K562 (cell line): ENCODE results near the gene DENND6B. TPM values are rescaled to one million over a fixed set of nuclear protein-coding genes. Genes with fewer than 3 reads are reported as not detected.

Experiments
- CHD1 ChIP-seq: fragments of 200-600 bp; sonication (generic); IDR thresholded peaks from one replicate; pipeline ENCODE4 v1.6.1; 2012; ENCODE audit warnings: mild to moderate bottlenecking, moderate library complexity, low read length, inconsistent platforms
- CREM ChIP-seq: IDR thresholded peaks from 2 replicates; pipeline ENCODE4 v1.6.1; 2014; ENCODE audit warnings: antibody characterized with exemption, low read depth
- EGR1 ChIP-seq: fragments of 450-650 bp; conservative IDR thresholded peaks from 2 replicates; pipeline ENCODE4 v1.6.1; 2017; ENCODE audit warnings: mild to moderate bottlenecking
- FOXK1 ChIP-seq: sonication (generic); formaldehyde crosslinking; IDR thresholded peaks from 2 replicates; pipeline ENCODE4 v1.8.0; 2022; ENCODE audit warnings: missing genetic modification reagents, mild to moderate bottlenecking, borderline replicate concordance
- GATAD2A ChIP-seq: fragments of 450-650 bp; IDR thresholded peaks from 2 replicates; pipeline ENCODE4 v1.6.1; 2017
- KDM5B ChIP-seq: fragments of 200-600 bp; sonication (generic); IDR thresholded peaks from 2 replicates; pipeline ENCODE4 v1.6.1; 2012; ENCODE audit warnings: low read depth, mild to moderate bottlenecking, moderate library complexity, low read length, control low read depth, inconsistent platforms; ENCODE audit not compliant: insufficient replicate concordance
- MTA1 ChIP-seq: fragments of 450-650 bp; IDR thresholded peaks from 2 replicates; pipeline ENCODE4 v1.6.1; 2017; ENCODE audit warnings: borderline replicate concordance
- NRF1 ChIP-seq, 2 experiments: fragments of 450-650 bp; IDR thresholded peaks in 1 of 2; conservative IDR thresholded peaks in 1 of 2; 2 replicates each; pipeline ENCODE4 v1.6.1; 2014; ENCODE audit warnings: mild to moderate bottlenecking in 2 of 2
- PHF8 ChIP-seq: fragments of 200-600 bp; sonication (generic); IDR thresholded peaks from 2 replicates; pipeline ENCODE4 v1.6.1; 2012; ENCODE audit warnings: mixed run types, mild to moderate bottlenecking, inconsistent platforms, low read length, moderate library complexity, borderline replicate concordance
- RBBP5 ChIP-seq: fragments of 200-600 bp; sonication (generic); IDR thresholded peaks from 2 replicates; pipeline ENCODE4 v1.6.1; 2012; ENCODE audit warnings: borderline replicate concordance, mild to moderate bottlenecking, low read length, control low read depth, inconsistent platforms; ENCODE audit not compliant: insufficient read depth, poor library complexity, severe bottlenecking
- RFX1 ChIP-seq: fragments of 450-650 bp; IDR thresholded peaks from 2 replicates; pipeline ENCODE4 v1.6.1; 2016; ENCODE audit warnings: mild to moderate bottlenecking, moderate library complexity
- SIN3A ChIP-seq, 2 experiments: fragments of 150-350 bp in 1 of 2; IDR thresholded peaks; 2 replicates each; pipeline ENCODE4 v1.6.1; 2011 to 2016; ENCODE audit warnings: borderline replicate concordance in 2 of 2, low read depth in 2 of 2, low read length in 2 of 2, mild to moderate bottlenecking in 2 of 2, moderate library complexity in 2 of 2; ENCODE audit not compliant: control insufficient read depth in 1 of 2
- SRSF9 ChIP-seq: fragments of 200-400 bp; formaldehyde crosslinking; IDR thresholded peaks from 2 replicates; pipeline ENCODE4 v1.6.1; 2017; ENCODE audit warnings: low read depth, low read length, borderline replicate concordance
- TRIM24 ChIP-seq, 2 experiments: fragments of 450-650 bp; IDR thresholded peaks; 2 replicates each; pipeline ENCODE4 v1.6.1; 2016
- TRIM28 ChIP-seq: fragments of 450-650 bp; IDR thresholded peaks from 2 replicates; pipeline ENCODE4 v1.6.1; 2017
- ZBED1 ChIP-seq: IDR thresholded peaks from 2 replicates; pipeline ENCODE4 v1.6.1; 2014
- ZC3H4 ChIP-seq: sonication (generic); formaldehyde crosslinking; IDR thresholded peaks from 2 replicates; pipeline ENCODE4 v1.9.0; 2021; ENCODE audit warnings: missing genetic modification reagents, borderline replicate concordance
- ZFX ChIP-seq: sonication (generic); formaldehyde crosslinking; IDR thresholded peaks from 2 replicates; pipeline ENCODE4 v1.8.0; 2022; ENCODE audit warnings: mild to moderate bottlenecking, missing genetic modification reagents, moderate library complexity
- ZNF699 ChIP-seq: fragments of 250-450 bp; sonication (Bioruptor Pico); IDR thresholded peaks from 2 replicates; pipeline ENCODE4 v1.8.0; 2021; ENCODE audit warnings: mild to moderate bottlenecking, moderate library complexity; ENCODE audit not compliant: insufficient replicate concordance
- polyA plus RNA-seq, 8 experiments: library from polyadenylated mRNA; depleted of rRNA in 4 of 8; stranded (reverse) in 5 of 8; unstranded in 3 of 8; fragments of >200 nt; fragmentation: Nextera tagmentation in 2 of 8; fragmentation: Illumina TruSeq in 1 of 8; extraction: Ambion mirVana in 2 of 8; extraction: Trizol in 1 of 8; gene quantifications; 2 replicates each; pipeline versions ENCODE4 v1.2.1 to v1.2.3, GENCODE V29; 2011 to 2014; ENCODE audit warnings: inconsistent platforms in 1 of 8, missing spikeins in 1 of 8
- total RNA-seq, 7 experiments: library from RNA; depleted of rRNA in 6 of 7; stranded (reverse); fragments of >200 nt in 6 of 7; fragmentation: Illumina TruSeq in 2 of 7; extraction: Trizol in 2 of 7; gene quantifications; 2 replicates each; pipeline versions ENCODE4 v1.2.1 to v1.2.3, GENCODE V29; 2011 to 2021; ENCODE audit warnings: low replicate concordance in 1 of 7
- TF ChIP-seq, protein P1 (sequence below): conservative IDR thresholded peaks from 2 replicates; pipeline ENCODE4 v1.6.1; 2011; ENCODE audit warnings: low read depth, mild to moderate bottlenecking, low read length; ENCODE audit not compliant: control insufficient read depth
- TF ChIP-seq, protein P2 (sequence below): sonication (generic); formaldehyde crosslinking; IDR thresholded peaks from 2 replicates; pipeline ENCODE4 v1.8.0; 2022; ENCODE audit warnings: mild to moderate bottlenecking, missing genetic modification reagents
- TF ChIP-seq, protein P3 (sequence below), 2 experiments: fragments of 450-650 bp; IDR thresholded peaks; 2 replicates each; pipeline ENCODE4 v1.6.1; 2018; ENCODE audit warnings: mild to moderate bottlenecking in 2 of 2, low read depth in 1 of 2; ENCODE audit not compliant: partially characterized antibody in 2 of 2

The DENND6B gene
- total and polyA plus RNA-seq, 9 of the 15 experiments (the other 6 are each of a cell fraction or from before 2014, with no cell fraction given): 0.07 to 3.7 (median 1.5) TPM

DNA sequence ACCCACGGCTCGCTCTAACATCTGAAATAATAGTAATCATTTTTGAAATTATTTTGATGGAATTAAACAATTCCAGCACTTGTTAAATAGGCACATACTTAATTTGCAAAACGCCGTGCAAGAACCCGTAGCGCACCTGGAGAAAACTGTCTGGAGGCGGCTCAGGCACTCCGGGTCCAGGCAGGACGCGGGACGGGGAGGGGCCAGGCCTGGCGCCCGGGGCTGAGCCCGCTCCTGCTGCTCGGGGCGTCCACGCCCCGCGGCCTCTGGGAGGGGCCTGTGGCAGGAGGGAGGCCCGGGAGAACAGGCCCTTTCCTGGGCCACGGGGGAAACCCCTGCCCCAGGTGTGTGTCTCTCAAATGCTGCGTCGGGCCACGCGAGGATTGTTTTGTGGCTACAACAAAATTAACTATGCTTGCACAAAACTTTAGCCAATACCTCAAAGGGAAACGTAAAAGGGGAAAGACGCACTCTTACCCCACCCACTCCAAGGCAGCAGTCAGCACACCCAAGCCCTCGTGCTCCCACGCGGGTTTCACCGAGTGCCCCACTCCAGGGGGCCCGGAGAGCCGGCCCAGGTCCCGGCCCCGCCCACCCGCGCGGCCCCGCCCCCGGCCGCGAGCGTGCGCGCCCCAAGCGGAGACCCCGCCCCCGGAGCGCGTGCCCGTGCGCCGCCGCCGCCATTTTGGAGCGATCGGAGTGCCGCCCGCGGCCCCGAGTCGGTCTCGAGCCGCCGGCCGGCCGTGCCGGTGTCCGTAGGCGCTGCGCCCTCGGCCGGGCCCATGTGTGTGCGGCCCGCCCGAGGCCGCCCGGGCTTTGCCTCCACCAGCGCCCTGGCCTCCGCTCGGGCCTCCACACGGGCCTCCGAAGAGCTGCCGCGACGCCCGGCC, 16.1 kb upstream of the DENND6B start, which contains the start of gene PPP6R2 (continued):
- TF ChIP-seq MTA1 (0 out of 2 replicates have a peak, but pooled peaks have one; percentile 23), RFX1 (no peak), SRSF9 (no peak), TRIM24 (IDR thresholded peaks at IDR 0.05) (no peak), KDM5B (peak; percentile 41), EGR1 (0 out of 2 replicates have a peak, but pooled peaks have one; percentile 27), CHD1 (peak; percentile 47), SIN3A (IDR thresholded peaks at IDR 0.05; ENCODE audit: borderline replicate concordance in 2 of 2, control insufficient read depth in 1 of 2, low read depth in 2 of 2, low read length in 2 of 2) (peak in 1 of 2 experiments; percentile 4; a peak in 1 of 4 replicates), ZFX (peak; percentile 71), RBBP5 (peak; percentile 84), GATAD2A (no peak), NRF1 (conservative IDR thresholded peaks at IDR 0.05 in 1 of 2, IDR thresholded peaks at IDR 0.05 in 1 of 2) (peak in 1 of 2 experiments; percentile 9; a peak in 3 of 4 replicates), ZC3H4 (CRISPR knock-in tag) (no peak), TRIM28 (no peak), ZBED1 (no peak), CREM (no peak), PHF8 (peak; percentile 75; the same call in 1 of the 2 replicates), ZNF699 (no peak), FOXK1 (CRISPR knock-in tag) (no peak)
- TF ChIP-seq, protein P1, sequence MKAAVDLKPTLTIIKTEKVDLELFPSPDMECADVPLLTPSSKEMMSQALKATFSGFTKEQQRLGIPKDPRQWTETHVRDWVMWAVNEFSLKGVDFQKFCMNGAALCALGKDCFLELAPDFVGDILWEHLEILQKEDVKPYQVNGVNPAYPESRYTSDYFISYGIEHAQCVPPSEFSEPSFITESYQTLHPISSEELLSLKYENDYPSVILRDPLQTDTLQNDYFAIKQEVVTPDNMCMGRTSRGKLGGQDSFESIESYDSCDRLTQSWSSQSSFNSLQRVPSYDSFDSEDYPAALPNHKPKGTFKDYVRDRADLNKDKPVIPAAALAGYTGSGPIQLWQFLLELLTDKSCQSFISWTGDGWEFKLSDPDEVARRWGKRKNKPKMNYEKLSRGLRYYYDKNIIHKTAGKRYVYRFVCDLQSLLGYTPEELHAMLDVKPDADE: peak; percentile 29; the same call in 1 of the 2 replicates
- TF ChIP-seq, protein P2, sequence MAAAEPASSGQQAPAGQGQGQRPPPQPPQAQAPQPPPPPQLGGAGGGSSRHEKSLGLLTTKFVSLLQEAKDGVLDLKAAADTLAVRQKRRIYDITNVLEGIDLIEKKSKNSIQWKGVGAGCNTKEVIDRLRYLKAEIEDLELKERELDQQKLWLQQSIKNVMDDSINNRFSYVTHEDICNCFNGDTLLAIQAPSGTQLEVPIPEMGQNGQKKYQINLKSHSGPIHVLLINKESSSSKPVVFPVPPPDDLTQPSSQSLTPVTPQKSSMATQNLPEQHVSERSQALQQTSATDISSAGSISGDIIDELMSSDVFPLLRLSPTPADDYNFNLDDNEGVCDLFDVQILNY (CRISPR knock-in tag): no peak
- TF ChIP-seq, protein P3, sequence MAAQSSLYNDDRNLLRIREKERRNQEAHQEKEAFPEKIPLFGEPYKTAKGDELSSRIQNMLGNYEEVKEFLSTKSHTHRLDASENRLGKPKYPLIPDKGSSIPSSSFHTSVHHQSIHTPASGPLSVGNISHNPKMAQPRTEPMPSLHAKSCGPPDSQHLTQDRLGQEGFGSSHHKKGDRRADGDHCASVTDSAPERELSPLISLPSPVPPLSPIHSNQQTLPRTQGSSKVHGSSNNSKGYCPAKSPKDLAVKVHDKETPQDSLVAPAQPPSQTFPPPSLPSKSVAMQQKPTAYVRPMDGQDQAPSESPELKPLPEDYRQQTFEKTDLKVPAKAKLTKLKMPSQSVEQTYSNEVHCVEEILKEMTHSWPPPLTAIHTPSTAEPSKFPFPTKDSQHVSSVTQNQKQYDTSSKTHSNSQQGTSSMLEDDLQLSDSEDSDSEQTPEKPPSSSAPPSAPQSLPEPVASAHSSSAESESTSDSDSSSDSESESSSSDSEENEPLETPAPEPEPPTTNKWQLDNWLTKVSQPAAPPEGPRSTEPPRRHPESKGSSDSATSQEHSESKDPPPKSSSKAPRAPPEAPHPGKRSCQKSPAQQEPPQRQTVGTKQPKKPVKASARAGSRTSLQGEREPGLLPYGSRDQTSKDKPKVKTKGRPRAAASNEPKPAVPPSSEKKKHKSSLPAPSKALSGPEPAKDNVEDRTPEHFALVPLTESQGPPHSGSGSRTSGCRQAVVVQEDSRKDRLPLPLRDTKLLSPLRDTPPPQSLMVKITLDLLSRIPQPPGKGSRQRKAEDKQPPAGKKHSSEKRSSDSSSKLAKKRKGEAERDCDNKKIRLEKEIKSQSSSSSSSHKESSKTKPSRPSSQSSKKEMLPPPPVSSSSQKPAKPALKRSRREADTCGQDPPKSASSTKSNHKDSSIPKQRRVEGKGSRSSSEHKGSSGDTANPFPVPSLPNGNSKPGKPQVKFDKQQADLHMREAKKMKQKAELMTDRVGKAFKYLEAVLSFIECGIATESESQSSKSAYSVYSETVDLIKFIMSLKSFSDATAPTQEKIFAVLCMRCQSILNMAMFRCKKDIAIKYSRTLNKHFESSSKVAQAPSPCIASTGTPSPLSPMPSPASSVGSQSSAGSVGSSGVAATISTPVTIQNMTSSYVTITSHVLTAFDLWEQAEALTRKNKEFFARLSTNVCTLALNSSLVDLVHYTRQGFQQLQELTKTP (IDR thresholded peaks at IDR 0.05; ENCODE audit: low read depth in 1 of 2, partially characterized antibody in 2 of 2): no peak
